HT-29 (cell line): ENCODE measurements around the gene MYOM3. TPM values are rescaled to one million over a fixed set of nuclear protein-coding genes. Genes with fewer than 3 reads are reported as not detected.
"Not testable (repeated sequence)": the region's sequence is repeated elsewhere in the genome, so short reads cannot be mapped to it uniquely, and the experiment has no call there.

ENCODE experiments used
- DNase-seq: peaks from one replicate; pipeline ENCODE4 v3.0.0-alpha.2; 2015; ENCODE audit warnings: low spot score
- total RNA-seq: library from RNA; depleted of rRNA; stranded (reverse); fragments of >200 nt; shearing (Covaris generic); gene quantifications from 2 replicates; pipeline ENCODE4 v1.2.3, GENCODE V29; 2014

MYOM3 gene
- total RNA-seq, 1 experiment from 2014 or later, result 20.7 TPM

DNA sequence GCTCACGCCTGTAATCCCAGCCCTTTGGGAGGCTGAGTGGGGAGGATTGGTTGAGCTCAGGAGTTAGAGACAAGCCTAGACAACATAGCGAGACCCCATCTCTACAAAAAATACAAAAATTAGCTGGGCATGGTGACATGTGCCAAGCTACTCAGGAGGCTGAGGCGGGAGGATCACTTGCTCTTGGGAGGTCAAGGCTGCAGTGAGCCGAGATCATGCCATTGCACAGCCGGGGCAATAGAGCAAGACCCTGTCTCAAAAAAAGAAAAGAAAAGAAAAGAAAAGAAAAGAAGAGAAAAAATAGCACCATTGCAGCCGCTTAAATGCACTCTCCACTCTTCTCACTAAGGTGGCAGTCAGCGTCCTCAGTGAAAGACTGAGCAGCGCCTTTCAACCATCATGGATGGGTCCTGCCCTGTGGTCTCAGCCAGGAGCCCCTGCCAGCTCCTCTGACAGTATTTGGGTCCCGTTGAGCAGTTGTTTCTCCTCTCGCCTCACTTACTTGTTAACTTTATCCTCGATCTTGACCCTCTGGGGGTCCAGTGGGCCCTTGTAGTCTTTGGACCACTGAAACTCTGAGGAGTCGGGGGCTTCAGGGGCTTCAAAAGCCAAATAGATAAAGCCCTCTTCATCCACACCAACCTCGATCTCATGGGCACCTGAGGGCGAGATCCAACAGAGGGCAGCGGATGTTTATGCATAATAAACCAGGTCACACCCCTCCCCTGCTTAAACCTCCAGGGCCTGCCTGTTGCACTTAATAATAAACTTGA is 36.9 kb downstream of the MYOM3 start:
- peak; percentile 31 for DNase-seq

DNA sequence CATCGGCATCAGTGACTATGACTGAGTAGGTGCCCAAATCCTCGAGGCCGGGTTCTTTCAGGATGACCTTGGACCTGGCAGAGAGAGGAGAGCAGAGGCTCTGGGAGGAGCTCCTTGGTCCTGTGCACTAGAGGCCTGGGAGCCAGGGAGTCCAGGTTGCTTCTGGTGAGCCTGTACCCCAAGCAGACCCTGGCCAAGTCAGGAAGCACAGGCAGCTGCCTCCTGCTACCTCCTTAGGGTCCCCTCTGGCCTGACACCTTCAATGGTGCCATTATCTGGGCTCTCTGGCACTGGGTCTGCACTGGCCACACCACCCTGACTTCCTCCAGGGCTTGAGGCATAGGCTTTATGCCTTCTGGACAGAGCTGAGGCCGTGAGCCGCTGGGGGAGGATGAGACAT is 37.7 kb downstream of the MYOM3 start:
- no peak for DNase-seq

DNA sequence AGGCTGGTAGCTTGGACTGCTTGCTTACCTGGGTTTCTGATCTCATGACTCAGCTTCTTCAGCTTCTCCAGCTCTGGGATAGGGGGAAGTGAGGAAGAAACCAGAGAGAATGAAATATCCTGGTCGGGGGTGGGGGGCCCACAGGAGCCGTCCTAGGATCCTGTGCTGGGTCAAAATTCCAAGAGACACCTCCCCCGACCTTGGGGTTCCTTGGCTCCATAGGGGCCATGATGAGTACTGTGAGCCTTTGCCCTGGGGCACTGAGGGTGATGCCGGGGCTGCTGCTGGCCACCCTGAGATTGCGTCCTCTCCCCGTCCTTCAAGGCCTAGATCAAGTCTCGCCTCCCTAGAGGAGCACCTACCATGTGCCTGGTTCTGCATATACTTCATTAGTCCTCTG is 40.0 kb downstream of the MYOM3 start:
- no peak for DNase-seq

DNA sequence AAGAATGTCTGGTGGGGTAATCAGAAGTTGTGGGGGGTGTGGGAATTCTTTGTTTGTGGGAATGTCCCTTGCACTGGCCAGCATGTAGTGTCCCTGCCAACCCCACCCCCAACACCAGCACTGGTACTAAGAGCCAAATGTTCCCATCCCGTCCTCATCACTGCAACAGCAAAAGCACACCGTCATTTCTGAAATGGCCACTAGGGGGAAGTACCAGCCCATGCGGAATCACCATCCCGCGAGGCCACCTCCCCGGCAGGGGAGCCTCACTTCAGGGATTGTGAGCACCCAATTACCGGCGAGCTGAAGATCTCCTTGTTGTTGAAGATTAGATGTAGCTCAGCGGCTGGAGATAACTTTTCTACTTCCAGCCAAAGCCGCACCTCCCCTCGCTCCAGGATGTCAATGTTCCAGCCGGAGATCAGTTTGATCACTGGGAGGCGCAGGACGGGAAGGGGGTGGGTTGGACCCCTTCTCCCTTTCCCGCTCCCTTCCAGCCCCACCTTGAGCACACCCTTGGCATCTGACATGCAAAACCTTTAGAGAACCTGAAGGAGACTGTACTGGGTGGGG is 41.0 kb downstream of the MYOM3 start:
- DNase-seq, result peak; percentile 97

DNA sequence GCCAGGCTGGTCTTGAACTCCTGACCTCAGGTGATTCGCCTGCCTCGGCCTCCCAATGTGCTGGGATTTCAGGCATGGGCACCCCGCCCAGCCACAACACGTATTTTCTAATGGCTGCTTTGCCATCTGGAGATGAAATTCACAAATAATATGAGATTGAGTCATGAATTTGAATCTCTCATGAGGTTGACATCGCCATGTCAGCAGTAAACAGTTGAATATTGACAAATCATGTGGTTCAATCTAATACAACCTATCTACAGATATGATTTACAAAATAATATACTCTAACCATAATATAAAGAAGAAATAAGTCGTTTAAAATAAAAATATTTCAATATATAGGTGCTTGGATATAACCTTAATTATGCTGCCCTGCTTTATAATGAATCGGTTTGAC is 42.1 kb downstream of the MYOM3 start:
- no peak for DNase-seq

DNA sequence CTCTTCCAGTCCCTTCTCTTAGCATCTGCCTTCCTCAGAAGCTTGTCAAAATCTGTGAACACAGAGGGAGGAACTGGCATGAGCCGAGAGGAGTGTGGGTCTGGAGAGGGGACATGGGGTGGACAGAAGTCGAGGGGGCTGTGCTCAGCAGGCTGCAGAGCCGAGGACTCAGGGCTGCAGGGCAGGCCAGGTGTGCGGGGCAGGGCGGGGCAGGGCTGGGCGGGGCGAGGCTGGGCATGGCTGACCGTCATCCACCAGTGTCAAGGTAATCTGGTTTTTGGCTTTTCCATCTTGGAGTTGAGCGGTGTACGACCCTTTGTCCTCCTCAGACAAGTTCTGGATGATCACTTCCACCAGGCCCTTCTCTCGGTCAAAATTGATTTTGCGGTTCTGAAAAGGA is 44.0 kb downstream of the MYOM3 start:
- no peak for DNase-seq

DNA sequence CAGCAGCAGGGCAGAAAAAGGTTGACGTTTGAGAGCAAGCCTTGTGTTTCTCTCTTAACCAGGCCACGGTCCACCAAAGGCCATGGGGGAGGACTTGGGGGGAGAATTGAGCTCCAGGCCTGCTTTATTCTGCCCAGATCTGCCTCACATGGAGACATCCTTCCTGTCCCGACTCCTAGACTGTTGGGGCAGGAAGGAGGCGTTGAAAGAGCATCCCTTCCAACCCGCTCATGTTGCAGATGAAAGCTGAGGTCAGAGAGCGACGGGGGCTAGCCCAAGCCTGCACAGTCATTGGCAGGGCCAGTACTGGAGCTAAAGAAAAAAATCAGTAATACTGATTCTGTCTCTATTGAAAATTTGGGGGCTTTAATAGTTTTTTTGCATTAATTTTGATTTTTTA is 46.6 kb downstream of the MYOM3 start:
- DNase-seq, result no peak

DNA sequence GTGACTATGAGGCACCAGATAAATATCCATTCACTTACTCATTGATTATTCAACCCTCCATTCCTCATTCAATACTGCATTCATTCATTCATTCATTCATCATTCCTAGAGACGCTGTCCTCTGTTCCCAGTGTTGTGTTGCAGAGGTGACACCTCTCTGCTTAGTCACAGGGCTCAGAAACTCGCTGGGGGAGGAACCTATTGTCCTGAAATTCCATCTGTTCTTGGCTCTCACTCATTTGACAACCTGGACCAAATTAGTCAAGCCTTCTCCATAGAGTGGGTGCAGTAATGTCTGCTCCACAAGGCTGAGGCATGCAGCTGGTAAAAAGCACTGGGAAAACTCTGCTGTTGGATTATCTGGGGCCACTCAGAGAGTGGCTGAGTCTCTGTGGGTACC is 49.7 kb downstream of the MYOM3 start:
- no peak for DNase-seq

DNA sequence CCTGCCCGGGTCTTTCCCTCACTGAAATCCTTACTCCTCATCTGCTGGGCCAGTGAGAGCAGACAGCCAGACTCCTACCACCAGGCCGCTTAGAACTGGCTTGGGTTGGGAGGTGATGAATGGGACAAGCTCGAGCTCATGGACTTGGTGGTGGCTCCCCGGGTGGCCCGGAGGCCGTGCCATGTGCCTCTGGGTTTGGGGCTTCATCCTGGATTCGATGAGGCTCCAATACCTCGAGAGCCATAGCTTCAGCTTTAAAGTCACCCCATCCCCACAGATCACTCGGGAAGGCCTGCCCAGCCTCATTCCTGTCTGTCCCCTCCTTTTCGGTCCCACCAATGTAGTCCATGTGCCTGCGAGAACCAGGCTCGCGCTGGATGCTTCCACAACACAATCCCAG is 51.5 kb downstream of the MYOM3 start:
- no peak for DNase-seq

DNA sequence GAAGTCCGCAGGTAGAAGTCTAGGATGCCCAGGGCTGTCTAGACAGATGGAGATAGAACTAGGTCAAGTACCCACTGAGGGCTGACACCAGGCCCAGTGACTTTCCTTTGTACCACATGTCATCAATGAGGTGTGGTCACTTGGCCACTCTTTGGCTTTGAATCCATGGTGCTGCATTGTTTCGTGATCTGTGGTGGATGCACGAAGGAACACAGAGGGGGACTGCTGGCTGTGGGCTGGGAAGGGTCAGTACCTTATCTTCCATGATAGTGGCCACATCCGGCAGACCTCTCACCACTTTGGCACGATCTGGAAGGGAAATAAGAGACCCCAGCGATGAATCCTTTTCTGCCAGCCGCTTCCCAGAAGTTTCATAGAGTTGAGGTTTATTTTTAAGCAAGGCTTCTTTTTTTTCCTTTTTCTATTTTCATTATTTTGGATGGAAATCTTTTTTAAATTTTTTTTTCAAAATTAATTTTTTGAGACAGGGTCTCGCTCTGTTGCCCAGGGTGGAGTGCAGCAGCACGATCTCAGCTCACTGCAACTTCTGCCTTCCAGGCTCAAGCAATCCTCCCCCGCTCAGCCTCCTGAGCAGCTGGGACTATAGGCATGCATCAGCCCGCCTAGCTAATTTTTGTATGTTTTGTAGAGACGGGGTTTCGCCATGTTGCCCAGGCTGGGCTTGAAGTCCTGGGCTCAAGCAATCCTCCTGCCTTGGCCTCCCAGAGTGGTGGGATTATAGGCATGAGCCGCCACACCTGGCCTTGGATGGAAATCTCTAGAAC is 53.1 kb downstream of the MYOM3 start:
- no peak for DNase-seq

DNA sequence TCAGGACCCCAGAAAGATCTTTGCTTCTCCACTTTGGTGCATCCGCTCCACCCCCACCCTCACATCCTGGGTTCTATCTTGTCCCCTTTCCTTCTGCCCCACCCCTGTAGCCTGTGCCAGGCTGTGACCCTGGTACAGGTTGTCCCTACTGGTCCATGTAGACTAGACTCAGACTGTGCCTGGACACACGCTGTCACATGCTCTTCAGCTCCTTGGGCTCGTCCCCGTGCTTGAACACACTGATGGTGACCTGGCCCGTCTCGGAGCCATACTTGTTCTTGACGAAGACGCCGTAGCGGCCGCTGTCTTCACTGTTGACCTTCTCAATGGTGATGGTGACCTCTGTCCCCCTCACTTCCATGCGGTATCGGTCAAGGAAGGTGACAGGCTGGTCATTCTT is 54.8 kb downstream of the MYOM3 start:
- no peak for DNase-seq

DNA sequence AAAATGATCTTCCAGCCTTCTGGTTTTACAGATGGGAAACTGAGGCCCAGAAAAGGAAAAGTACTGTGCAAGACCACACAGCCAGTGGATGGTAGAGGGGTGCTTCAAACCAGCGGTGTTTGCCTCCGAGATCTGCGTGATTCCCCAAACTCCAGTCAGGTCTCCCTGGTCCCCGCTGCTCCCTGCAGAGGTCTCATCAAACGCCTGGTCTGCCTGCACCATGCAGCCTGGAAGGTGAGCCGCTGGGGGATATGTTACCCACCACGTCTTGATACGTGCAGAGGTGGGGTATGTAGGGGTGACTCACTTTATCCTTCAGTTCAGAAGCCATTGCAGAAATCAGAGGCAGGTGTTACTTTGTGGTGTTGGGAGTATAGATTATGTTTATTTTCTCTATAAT is 56.3 kb downstream of the MYOM3 start:
- no peak for DNase-seq

DNA sequence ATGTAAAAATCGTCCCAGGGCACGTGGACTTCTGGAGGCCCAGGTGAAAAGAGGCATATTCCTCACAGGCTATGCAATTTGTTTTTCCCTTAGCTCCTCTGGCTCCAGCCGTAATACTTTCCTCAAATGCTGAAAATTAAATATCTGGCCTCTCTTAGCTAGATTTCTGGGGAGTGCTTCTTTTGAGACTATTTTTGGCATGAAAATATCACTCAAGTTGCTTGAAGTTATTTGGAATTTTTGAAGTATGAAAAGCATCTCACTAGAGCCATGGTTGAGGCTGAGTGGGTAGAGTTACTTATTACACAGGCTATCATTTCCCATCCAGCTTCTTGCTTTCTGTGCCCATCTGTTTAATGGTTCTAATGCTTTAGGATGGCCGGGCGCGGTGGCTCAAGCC is 59.7 kb downstream of the MYOM3 start:
- no peak for DNase-seq

DNA sequence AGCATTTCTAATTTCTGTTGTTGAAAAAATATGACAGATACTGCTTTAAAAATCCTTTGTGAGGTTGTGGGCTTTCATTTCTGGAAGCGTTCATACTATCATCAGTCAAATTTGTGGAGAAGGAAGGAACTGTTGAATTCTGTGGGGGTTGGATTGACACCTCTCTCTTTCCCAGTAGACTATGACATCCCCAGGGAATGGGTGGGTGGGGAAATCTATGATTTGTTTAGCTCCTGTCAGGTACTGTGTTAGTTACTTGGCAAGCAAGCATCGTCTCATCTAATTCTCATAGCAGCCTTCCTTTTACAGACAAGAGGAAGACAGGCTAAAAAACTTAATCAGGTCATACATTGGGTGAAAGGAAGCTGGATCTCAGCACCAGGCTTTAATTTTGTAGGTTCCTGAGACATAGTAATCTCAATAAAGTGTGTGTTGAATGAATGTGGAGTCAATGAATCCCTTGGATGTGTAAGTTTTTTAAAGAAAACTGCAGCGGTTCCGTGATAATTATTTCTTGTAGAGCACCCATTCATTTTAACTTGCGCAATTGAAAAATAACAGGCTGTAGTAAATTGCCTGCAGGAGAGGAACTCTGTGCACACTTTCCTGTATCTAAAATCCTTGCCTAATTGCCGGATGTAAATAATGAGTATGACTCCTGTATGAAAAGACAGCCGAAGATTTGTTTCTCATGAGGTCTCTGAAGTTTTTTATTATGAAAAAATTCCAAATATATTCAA is 60.6 kb downstream of the MYOM3 start:
- no peak for DNase-seq

DNA sequence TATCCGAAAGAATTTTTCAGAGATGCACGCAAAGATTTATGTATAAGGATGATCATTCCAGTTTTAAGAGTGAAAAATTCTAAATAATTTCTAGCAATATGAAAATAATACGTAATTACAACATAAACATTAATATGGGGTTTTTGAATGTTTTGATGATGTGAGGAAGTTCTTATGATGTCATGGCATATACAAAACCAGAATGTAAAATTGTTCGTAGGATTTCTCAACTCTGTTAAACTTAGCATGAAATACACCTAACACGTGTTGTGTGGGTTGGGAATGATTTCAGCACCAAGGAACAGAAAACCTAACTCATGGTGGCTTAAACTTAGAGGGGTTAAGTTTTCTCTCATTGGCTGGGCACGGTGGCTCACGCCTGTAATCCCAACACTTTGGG is 62.2 kb downstream of the MYOM3 start:
- no peak for DNase-seq

DNA sequence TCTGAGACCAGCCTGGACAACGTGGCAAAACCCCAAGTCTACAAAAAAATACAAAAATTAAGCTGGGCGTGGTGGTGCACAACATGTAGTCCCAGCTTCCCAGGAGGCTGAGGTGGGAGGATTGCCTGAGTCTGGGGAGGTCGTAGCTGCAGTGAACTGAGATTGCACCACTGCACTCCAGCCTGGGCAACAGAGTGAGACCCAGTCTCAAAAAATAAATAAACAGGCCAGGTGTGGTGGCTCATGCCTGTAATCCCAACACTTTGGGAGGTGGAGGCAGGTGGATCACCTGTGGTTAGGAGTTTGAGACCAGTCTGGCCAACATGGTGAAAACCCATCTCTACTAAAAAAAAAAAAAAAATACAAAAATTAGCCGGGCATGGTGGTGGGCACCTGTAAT is 63.0 kb downstream of the MYOM3 start:
- DNase-seq, result not testable (repeated sequence)

DNA sequence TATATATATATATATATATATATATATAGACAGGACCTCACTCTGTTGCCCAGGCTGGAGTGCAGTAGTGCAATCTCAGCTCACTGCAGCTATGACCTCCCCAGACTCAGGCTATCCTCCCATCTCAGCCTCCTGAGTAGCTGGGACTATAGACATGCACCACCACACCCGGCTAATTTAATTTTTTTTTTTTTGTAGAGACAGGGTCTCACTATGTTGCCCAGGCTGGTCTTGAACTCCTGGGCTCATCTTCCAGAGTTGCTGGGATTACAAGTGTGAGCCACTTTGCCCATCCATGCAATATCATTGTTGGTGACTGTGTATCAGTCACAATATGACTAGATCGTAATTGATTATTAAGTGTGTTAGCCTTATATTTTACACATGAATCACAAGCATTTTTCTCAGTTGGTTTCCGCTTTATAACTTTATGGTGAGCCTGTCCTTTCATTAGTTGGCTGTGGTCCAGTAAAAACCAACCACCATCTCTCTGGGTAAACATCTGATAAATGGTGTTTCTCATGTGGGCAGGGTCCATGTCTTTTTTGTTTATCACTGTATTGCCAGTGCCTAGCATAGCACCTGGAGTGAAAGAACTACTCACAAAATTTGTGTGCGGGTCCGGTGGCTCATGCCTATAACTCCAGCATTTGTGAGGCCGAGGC is 63.6 kb downstream of the MYOM3 start:
- peak; percentile 73 for DNase-seq

DNA sequence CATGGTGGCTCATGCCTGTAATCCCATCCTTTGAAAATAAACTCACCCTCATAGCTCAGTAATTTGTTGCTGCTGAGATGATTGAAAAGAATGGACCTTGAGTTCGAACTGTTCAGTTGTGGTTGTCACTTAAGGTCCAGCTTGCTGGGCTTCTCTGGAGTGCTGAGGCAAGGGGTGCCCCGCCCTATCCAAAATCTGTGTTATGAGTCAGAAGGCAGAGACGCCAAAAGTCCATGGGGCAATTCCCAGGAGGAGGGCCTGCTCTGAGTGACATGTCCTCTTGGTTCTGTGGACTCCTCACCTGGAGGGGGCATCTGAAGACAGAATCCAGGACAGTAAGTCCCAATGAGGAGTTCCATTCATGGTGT is 64.8 kb downstream of the MYOM3 start:
- no peak for DNase-seq

DNA sequence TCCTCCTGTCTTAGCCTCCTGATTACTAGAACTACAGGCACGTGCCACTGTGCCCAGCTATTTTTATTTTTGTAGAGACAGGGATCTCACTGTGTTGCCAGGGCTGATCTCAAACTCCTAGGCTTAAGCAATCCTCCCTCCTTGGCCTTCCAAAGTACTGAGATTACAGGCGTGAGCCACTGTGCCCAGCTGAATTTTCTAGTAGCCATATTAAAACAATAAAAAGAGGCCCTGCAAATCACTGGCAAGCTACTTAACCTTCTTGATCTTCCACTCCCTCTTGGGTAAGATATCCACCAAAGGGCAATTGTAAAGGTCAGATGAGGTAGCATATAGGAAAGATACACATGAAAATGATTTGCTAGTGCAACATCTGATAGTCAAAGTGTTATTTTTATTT is 66.2 kb downstream of the MYOM3 start:
- DNase-seq, result no peak

DNA sequence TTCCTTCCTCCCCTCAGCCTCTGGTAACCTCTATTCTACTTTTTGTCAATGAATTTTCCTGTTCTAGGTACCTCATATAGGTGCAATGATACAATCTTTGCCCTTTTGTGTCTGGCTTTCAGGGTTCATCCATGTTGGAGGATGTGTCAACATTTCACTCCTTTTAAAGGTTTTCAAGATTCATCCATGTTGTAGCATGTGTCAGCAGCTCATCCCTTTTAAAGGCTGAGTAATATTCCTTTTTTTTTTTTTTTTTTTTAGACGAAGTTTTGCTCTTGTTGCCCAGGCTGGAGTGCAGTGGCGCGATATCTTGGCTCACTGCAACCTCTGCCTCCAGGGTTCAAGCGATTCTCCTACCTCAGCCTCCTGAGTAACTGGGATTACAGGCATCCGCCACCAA is 67.3 kb downstream of the MYOM3 start:
- not testable (repeated sequence) for DNase-seq

DNA sequence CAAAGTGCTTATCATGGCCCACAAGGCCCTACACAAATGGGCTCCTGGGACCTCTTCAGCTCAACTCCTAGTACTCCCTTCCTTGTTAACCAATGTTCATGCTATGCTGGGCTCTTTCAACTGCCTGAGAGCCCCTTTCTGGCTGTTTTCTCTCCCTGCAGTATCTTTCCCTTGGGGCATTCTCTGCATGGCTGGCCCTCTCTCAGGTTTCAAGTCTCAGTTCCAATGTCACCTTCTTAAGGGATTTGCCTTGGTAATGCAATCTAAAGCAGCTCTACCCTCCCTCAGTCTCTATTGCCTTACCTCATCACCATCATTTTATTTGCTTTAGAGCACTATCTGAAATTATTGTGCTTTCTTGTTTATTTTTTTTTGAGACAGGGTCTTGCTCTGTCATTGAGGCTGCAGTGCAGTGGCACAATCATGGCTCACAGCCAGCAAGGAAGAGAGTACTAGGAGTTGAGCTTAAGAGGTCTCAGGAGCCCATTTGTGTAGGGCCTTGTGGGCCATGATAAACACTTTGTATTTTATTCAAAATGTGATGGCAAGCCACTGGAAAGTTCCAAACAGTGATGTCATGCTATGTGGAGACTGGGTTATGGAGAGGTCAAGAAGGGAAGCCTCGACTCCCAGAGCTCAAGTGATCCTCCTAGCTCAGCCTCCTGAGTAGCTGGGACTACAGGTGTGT is 68.4 kb downstream of the MYOM3 start:
- no peak for DNase-seq
